ENCODE results near the gene BEAN1.

Gene BEAN1

DNA sequence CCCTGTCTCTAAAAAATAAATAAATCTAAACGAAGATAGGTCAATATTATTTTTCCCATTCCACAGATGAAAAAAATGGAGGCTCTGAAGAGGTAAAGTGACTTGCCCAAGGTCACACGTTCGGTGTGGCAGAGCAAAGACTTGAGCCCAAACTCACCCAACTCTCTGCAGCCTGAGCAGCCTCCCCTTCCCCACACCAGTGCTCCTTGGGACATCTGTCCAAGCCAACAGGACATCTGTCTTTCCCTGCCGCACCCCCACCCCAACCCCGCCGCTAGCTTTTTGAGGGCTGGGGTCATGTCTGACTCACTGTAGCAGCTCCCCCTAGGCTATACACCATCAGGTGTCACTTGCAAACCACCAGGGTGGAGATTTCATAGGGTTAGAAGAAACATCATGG, 5.2 kb upstream of the BEAN1 start:
- DNase-seq: no peak

GRCh38 chr16:66422366-66422765, 4.7 kb upstream of the BEAN1 start:
- no peak for DNase-seq

GRCh38 chr16:66423177-66423576, 3.9 kb upstream of the BEAN1 start:
- DNase-seq: no peak

DNA sequence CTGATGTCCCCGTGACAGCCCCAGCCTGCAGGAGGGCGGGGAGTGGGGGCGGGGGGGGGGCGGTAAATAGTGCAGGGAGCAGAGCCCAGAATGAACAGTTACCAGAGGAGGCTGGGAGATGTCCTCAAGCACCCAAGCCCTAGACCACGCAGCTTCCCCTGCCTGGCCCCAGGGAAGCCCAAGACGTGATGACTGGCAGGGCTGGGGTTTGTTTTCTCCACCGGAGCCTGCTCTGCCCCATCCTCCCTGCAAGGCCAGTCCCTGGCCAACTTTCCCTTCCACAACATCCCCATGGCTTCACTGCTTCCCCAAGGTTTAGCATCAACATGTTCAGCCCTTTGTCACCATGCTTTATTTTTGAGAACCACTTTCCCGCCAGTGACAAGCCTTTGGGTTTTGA, 1.4 kb upstream of the BEAN1 start:
- no peak for DNase-seq

GRCh38 chr16:66426112-66427035, 721 bp upstream of the BEAN1 start:
- no peak for DNase-seq

GRCh38 chr16:66427871-66428681, 981 bp downstream of the BEAN1 start:
- DNase-seq: no peak

DNA sequence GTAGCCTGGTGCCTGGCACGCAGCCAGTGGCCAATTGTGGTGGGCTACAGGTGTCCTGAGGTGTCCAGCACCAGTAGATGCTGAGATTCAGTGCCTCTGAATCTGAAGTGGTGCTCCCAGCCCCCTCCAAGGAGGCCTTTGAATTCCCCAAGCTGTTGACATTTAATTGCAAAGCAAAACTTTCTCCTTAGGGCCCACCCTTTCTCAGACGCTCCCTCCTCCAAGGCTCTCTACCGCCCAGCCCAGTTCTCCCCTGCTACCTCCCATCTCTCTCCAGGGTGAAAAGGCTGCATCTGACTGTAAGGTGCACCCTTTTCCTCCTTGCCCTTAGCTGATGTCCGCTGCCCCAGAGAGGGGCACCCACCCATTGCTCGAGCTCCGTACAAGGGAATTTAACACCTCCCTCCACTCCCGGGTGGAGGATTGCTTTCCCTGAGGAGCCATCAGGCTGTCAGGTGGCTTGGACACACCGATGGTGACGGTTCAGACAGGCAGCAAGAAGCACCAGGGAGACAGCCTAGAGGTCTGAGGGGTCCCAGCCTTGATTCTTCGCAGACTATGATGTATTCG, 1.7 kb downstream of the BEAN1 start:
- DNase-seq: no peak

GRCh38 chr16:66429290-66429962, 2.3 kb downstream of the BEAN1 start:
- no peak for DNase-seq

GRCh38 chr16:66430214-66430613, 3.1 kb downstream of the BEAN1 start:
- no peak for DNase-seq

- no peak for DNase-seq
Observed at GRCh38 chr16:66431760-66432159, 4.7 kb downstream of the BEAN1 start.

GRCh38 chr16:66432429-66432828, 5.3 kb downstream of the BEAN1 start:
- DNase-seq: no peak

DNA sequence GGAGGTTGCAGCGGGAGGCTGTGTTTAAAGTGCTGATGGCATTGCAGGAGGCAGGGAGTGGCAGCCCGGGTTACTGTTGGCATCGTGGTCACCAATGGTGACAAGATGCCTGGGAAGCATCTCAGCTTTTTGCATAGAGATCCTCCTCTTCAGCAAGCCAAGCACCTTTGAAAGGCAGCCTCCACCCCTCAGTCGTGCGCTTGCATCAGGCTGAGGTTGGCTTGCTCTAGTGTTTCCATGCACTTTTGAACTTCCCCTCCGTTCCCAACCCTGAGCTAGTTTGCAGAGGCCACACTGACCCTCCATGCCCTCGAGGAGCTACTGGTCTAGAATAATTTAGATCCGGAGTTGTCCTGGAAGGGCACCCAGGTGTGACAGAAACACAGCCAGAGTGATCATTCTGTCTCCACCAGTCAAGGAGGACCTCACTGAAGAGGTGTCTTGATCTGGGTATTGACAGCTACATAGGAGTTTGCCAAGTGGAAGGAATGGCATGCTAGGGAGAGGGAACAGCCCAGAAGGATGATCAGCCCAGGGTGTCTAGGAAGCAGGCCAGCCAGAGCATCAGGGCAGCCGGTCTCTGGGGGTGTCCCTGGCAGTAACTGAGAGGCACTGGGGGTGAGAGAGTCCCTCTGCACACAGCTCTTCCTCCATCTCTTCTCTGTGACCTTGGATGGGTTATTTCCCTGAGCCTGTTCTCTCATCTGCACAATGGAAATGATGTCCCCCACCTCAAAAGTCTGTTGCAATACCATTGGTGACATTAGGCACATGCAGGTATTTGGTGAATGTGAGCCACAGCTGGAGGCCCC, 7.7 kb downstream of the BEAN1 start:
- no peak for DNase-seq

- DNase-seq: no peak
Observed at GRCh38 chr16:66435896-66436295, 8.8 kb downstream of the BEAN1 start.

DNA sequence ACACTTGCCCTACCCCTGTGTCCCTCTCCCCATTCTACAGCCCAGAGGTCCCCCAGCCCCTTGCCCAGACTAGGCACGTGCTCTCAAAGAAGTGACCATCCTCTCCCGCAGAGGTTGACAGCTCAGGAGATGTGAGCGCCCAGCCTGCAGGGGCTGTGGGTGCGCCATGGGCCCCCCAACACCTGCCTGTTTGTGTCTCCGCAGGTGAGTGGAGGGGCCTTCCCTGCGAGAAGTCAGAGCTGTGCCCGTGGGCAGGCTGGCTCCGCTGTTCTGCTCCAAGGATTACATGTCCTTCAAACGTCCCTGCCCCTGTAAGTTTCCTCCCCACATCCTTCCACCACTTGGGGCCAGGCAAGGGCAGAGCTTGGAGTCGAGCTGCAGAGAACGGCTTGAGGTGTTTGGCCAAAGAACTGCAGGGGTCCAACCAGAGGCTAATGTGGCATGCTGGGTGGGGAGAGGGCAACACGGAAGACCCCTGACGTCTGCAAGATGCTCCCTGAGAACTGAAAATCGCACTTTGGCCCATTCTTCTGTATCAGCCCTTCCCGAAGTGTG, 10.4 kb downstream of the BEAN1 start:
- DNase-seq: no peak

GRCh38 chr16:66438536-66438935, 11.4 kb downstream of the BEAN1 start:
- DNase-seq: no peak

DNA sequence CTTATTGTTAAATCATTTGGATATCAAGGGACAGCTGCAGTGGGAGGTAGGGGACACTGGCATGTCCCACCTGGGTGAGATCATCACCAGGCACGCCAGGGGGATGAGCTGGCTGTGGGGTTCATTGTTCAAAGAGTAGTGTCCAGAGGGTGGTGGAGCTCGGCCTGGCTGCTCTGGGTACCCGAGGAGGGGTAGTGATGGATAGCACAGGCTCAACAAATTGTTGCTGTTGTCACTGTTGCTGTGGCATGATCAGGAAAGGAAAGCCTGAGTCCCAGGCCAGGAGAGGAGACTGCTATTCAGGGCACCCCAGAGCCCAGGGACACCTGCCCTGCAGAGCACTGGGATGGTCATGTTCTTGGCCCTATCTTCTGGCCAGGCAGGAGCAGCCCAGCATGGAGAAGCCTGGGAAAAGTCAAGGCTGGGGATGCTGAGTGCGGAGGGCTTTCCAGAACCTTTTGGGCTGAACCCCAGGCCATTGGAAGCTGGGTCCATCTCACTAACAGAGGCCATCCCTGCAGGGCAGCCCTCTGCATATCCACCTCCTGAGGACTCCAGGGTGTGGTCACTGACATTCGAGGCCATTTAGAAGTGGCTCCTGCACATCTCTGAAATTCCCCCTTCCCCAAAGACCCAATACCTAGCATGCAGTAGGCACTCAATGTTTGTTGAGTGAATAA, 12.1 kb downstream of the BEAN1 start:
- DNase-seq: no peak

DNA sequence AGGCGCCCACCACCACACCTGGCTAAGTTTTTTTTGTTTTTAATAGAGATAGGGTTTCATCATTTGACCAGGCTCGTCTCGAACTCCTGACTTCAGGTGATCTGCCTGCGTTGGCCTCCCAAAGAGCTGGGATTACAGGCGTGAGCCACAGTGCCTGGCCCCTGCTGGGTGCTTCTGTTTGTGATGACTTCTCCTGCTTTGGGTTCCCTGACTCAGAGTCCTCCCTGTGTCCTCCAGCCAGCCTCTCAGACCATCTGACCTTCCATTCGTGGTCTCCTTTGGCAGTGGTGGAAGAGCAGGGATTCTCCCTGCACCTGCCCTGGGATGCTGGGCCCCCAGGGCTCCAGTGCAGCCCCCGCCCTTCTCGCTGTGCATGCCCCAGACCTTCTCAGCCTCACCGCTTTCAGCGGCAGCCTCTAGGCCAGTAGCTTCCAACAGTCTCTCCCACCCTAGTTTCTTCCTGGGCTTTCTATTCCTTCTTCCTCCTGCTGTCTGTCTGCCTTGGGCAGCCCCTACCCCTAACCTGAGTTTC, 13.2 kb downstream of the BEAN1 start:
- DNase-seq: no peak

DNA sequence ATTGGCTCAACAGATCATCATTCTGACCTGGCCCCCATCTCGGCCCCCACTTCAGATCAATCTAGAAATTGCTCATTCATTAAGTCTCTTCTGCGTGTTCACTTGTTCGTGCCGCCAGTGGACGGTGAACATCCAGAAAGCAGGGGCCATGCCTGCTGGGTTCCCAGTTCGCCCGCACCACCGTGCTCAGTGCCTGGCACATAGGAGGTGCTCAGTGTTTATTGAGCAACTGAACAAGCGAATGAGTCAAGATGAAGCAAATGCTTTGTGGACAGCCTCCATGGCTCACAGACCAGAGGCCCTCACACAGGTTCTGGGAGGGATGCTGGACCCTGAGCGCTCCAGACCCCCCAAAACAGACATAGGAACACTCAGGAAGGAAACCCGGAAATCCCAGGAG, 13.9 kb downstream of the BEAN1 start:
- no peak for DNase-seq

- no peak for DNase-seq
Observed at GRCh38 chr16:66441586-66442375, 14.7 kb downstream of the BEAN1 start.
